Breast epithelium (tissue), 4 donors: ENCODE data around the gene ASB2. TPM values are rescaled to one million over a fixed set of nuclear protein-coding genes. Genes with fewer than 3 reads are reported as not detected.
A peak's percentile ranks its signal among the peaks of the same experiment; 100 is the strongest.

Experiments
- DNase-seq, 2 donors: peaks; one replicate each; pipeline ENCODE4 v3.0.0-alpha.2; 2019; ENCODE audit warnings: low spot score in 2 of 2
- H3K27ac ChIP-seq, 2 donors: fragments of 200-600 bp; sonication (generic) in 1 of 2; one replicate each; pipeline ENCODE4 v1.5.1; 2016 to 2019; ENCODE audit warnings: mild to moderate bottlenecking in 1 of 2
- H3K27me3 ChIP-seq, 2 donors: fragments of 200-600 bp; sonication (generic) in 1 of 2; one replicate each; pipeline versions ENCODE4 v1.5.1 to v1.6.0; 2017 to 2019; ENCODE audit warnings: control low read depth in 1 of 2, mild to moderate bottlenecking in 1 of 2
- H3K36me3 ChIP-seq: fragments of 200-600 bp; one replicate; pipeline ENCODE4 v1.5.1; 2019
- H3K4me1 ChIP-seq, 2 donors: fragments of 200-600 bp; sonication (generic); one replicate each; pipeline ENCODE4 v1.5.1; 2016 to 2019; ENCODE audit warnings: control low read depth in 1 of 2
- H3K4me3 ChIP-seq, 3 donors: fragments of 200-600 bp; sonication (generic); 1 replicate in 2 of 3; 2 replicates in 1 of 3; pipeline ENCODE4 v1.5.1; 2016 to 2019; ENCODE audit warnings: mild to moderate bottlenecking in 3 of 3, moderate library complexity in 2 of 3
- H3K9me3 ChIP-seq, 2 donors: fragments of 200-600 bp; sonication (generic) in 1 of 2; one replicate each; pipeline ENCODE4 v1.5.1; 2016 to 2019; ENCODE audit warnings: control low read depth in 1 of 2
- POLR2A ChIP-seq: fragments of 450-650 bp; IDR thresholded peaks from one replicate; pipeline ENCODE4 v1.6.1; 2016; ENCODE audit warnings: antibody characterized with exemption, mild to moderate bottlenecking, moderate library complexity
- POLR2AphosphoS5 ChIP-seq, 3 donors: sonication (generic); formaldehyde crosslinking; IDR thresholded peaks; one replicate each; pipeline ENCODE4 v1.6.1; 2017; ENCODE audit warnings: antibody characterized with exemption in 3 of 3
- intact Hi-C: fragments of 100-400 bp; cut with DNase I; formaldehyde crosslinking; loops from one replicate; pipeline ENCODE4 v1.15.1; 2023; ENCODE audit warnings: low total_unique reads
- total RNA-seq, 3 donors: library from RNA; depleted of rRNA; stranded (reverse); fragments of >200 nt; gene quantifications; one replicate each; pipeline ENCODE4 v1.1.0, GENCODE V29; 2016
- TF ChIP-seq, protein P1 (sequence below), 3 donors: fragments of 450-650 bp; IDR thresholded peaks; one replicate each; pipeline ENCODE4 v1.5.1; 2016 to 2017; ENCODE audit warnings: antibody characterized with exemption in 3 of 3, mild to moderate bottlenecking in 3 of 3, moderate library complexity in 3 of 3

The ASB2 gene
- total RNA-seq, 3 donors from 2014 or later = 1.3 to 2.0 TPM; not detected in 1

DNA sequence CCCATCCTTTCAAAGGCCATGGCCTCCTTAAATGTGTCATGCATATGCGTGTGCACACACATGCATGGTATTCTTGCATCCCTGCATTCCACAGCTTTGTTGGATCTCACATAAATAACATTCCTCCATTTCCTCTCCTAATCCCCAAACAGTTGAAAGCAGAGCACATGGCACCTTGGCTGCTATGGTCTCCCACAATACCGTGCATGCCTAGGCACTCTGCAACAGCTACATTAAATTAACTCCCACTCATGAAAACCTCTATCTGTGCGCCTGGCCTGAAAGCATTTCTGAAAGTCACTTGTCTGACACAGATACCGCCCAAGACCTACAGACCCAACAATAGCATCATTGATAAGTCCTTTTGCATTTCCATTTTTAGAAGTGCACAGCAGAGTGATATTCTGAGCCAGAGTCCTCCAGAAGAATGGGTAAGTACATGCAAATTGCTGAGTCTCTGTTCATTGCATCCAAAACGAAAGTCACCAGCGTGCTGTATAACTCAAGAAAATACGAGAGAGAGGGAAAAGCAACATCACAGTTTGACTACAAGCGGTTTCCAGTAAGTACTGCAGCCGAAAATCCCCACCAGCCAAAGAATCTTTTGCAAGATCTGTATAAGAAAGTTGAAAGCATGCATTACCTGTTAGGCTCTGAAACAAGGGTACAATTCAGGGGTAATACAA, 436 bp downstream of the ASB2 start:
- peaks cover 0 to 1% of the 10 kb centered on the region in 2 donors for H3K4me1 ChIP-seq
- intact Hi-C loops = no loop called here
- H3K9me3 ChIP-seq = no peaks in the 10 kb centered on the region
- peak overlapping the region; percentile 0 to 54 (median 5) for H3K4me3 ChIP-seq
- DNase-seq = no peak
- no peaks in the 10 kb centered on the region for H3K36me3 ChIP-seq
- H3K27ac ChIP-seq = peak overlapping the region in 1 of 2 donors; percentile 61
- no peaks in the 10 kb centered on the region for H3K27me3 ChIP-seq
- TF ChIP-seq, protein P1, sequence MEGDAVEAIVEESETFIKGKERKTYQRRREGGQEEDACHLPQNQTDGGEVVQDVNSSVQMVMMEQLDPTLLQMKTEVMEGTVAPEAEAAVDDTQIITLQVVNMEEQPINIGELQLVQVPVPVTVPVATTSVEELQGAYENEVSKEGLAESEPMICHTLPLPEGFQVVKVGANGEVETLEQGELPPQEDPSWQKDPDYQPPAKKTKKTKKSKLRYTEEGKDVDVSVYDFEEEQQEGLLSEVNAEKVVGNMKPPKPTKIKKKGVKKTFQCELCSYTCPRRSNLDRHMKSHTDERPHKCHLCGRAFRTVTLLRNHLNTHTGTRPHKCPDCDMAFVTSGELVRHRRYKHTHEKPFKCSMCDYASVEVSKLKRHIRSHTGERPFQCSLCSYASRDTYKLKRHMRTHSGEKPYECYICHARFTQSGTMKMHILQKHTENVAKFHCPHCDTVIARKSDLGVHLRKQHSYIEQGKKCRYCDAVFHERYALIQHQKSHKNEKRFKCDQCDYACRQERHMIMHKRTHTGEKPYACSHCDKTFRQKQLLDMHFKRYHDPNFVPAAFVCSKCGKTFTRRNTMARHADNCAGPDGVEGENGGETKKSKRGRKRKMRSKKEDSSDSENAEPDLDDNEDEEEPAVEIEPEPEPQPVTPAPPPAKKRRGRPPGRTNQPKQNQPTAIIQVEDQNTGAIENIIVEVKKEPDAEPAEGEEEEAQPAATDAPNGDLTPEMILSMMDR (IDR thresholded peaks at IDR 0.05) = no peak
- TF ChIP-seq POLR2A (no peak), POLR2AphosphoS5 (IDR thresholded peaks at IDR 0.05) (no peak)

DNA sequence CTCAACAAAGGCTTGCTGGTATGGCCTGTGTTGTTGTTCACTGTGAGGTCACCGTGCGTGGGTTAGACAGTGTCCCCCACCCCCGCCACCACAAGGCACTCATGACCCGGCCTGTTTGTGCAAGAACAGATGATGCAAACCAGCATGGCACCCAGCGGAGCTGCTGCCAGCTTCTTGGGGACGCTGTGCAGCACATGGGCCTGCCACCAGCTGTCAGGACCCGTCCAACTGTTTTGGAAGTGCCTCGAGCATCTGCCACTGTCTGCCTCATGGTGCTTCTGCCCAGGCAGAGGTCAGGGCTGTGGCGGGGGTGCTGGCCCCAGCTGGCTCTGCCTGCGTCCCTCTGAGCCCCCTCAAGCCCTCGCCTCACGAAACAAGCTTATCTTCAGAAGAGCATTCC, 1.5 kb downstream of the ASB2 start:
- intact Hi-C loops = no loop called here
- DNase-seq = no peak
- Histone ChIP-seq H3K27me3 (no peaks in the 10 kb centered on the region), H3K27ac (no peak overlapping the region), H3K4me3 (peak overlapping the region in 1 of 3 donors; percentile 0), H3K9me3 (no peaks in the 10 kb centered on the region), H3K4me1 (no peaks in the 10 kb centered on the region), H3K36me3 (no peaks in the 10 kb centered on the region)
- TF ChIP-seq POLR2A (no peak), POLR2AphosphoS5 (IDR thresholded peaks at IDR 0.05) (no peak)
- TF ChIP-seq, protein P1 (IDR thresholded peaks at IDR 0.05) = no peak

DNA sequence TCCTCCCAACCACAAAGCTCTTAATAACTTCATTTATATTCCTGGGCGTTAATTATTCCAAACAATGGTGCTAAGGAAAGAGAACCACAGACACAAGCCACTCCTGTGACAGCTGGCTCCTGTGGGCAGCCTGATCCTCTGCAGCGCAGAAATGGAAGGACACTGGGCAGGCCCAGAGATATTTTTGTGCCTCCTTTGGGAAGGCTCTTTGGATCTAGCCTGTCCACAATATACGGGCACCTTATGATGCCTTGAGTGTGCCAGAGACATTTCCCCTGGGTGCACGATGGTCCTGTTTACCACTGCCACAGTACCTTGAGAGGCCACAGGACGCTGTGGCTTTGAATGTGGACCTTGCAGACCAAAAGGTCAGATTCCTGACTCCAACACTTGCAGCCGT, 2.1 kb downstream of the ASB2 start:
- Histone ChIP-seq H3K27ac (no peak overlapping the region), H3K4me3 (no peak overlapping the region)
- no peak for TF ChIP-seq POLR2A

DNA sequence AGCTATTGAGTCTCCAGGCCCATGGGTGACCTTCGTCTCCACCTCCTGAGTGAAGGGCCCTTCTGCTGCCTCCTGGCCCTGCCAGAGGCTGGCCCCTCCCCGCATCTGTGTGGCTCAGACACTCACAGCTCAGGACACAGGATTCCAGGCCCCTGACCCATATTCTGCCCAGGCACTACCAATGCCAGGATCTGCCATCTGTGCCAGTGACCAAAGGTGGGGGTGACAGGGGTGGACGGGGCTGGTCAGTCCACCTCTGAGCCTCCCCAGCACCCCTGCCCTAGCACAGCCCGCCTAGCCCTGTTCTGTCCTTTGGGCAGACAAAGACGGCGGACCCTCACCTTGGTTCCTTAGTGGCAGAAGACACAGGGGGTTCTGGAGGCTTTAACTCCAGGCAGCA, 2.8 kb downstream of the ASB2 start:
- TF ChIP-seq, protein P1 (IDR thresholded peaks at IDR 0.05) = no peak
- no peaks in the 10 kb centered on the region for H3K36me3 ChIP-seq
- no peak for DNase-seq
- H3K9me3 ChIP-seq = no peaks in the 10 kb centered on the region
- H3K27ac ChIP-seq = no peak overlapping the region
- no peaks in the 10 kb centered on the region for H3K27me3 ChIP-seq
- no peaks in the 10 kb centered on the region for H3K4me1 ChIP-seq
- intact Hi-C loops = no loop called here
- no peak overlapping the region for H3K4me3 ChIP-seq

More for the DNA sequence above, 2.1 kb downstream of the ASB2 start:
- H3K36me3 ChIP-seq = no peaks in the 10 kb centered on the region
- no peaks in the 10 kb centered on the region for H3K9me3 ChIP-seq
- intact Hi-C loops = no loop called here
- no peaks in the 10 kb centered on the region for H3K27me3 ChIP-seq
- no peak for DNase-seq
- no peaks in the 10 kb centered on the region for H3K4me1 ChIP-seq

DNA sequence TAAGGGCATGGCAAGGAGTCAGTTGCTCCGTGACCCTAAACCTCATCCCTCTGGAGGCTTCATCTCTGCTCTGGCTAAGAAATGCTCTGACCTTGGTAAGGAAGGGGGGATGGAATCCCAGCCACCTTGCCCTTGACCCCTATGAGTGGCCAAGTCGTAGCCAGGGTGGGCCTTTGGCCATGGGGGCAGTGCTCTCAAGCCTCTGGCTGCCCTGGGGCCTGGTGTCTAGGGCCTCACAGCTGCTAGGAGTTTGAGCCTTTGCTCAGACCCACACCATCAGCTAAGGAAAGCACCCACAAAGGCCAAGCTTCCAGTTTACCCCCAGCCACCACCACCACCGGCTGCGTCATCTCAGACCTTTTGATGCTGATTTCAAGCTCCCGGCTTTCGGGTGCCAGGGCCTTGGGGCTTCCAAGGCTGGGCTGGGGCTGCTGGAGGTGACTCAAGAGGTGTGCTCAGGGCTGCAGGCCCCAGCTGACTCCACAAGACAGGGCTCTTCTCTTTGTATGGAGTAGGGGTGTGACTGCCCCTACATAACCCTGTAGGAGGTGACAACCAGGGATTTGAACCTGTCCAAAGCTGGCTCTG, 3.7 kb downstream of the ASB2 start:
- Histone ChIP-seq H3K36me3 (no peaks in the 10 kb centered on the region), H3K27me3 (no peaks in the 10 kb centered on the region), H3K4me1 (no peaks in the 10 kb centered on the region), H3K27ac (no peak overlapping the region), H3K4me3 (no peak overlapping the region), H3K9me3 (no peaks in the 10 kb centered on the region)
- intact Hi-C loops = no loop called here
- TF ChIP-seq, protein P1 (IDR thresholded peaks at IDR 0.05) = no peak
- no peak for TF ChIP-seq POLR2AphosphoS5 (IDR thresholded peaks at IDR 0.05)
- no peak for TF ChIP-seq POLR2A
- no peak for DNase-seq
